ENCODE data around the gene SPOUT1.

SPOUT1 gene

GRCh38 chr9:128770286-128771030 lies 59.1 kb downstream of the SPOUT1 start:
- DNase-seq, result no peak
